HEK293 (cell line): Measurements from ENCODE around the gene IFT27.

Experiments
- CTCF ChIA-PET: fragments of 350-600 bp; formaldehyde crosslinking; extraction: SDS; loops from one replicate; lab custom pipeline; 2021; ENCODE audit warnings: antibody characterized with exemption; lab: Yijun Ruan, JAX
- POLR2A ChIA-PET: fragments of 300-600 bp; formaldehyde crosslinking; extraction: SDS; loops from one replicate; lab custom pipeline; 2020; ENCODE audit warnings: antibody characterized with exemption, inconsistent platforms; lab: Yijun Ruan, JAX
- H3K27ac ChIP-seq: fragments of 200-500 bp; sonication (Bioruptor generic); 2 replicates; pipeline ENCODE4 v1.5.1; 2014; ENCODE audit warnings: low read depth, low read length, control low read depth, inconsistent platforms; ENCODE audit errors: extremely low read depth
- H3K36me3 ChIP-seq, 2 experiments: fragments of 200-500 bp in 1 of 2; sonication (Bioruptor generic) in 1 of 2; 1 replicate in 1 of 2; 2 replicates in 1 of 2; pipeline ENCODE4 v1.5.1; 2014 to 2017; ENCODE audit warnings: inconsistent platforms in 2 of 2, low read length in 2 of 2; ENCODE audit not compliant: control insufficient read depth in 2 of 2, insufficient read depth in 1 of 2
- H3K4me1 ChIP-seq: fragments of 200-500 bp; sonication (Bioruptor generic); 2 replicates; pipeline ENCODE4 v1.5.1; 2014; ENCODE audit warnings: mild to moderate bottlenecking, low read length, inconsistent platforms; ENCODE audit not compliant: control insufficient read depth, insufficient read depth
- H3K4me3 ChIP-seq: 2 replicates; pipeline ENCODE4 v1.5.1; 2011; ENCODE audit warnings: low read depth, mild to moderate bottlenecking, control low read depth, low read length, moderate library complexity
- H3K9me3 ChIP-seq: fragments of 200-500 bp; sonication (Bioruptor generic); 2 replicates; pipeline ENCODE4 v1.5.1; 2014; ENCODE audit warnings: low read depth, low read length, inconsistent platforms; ENCODE audit not compliant: control insufficient read depth, insufficient read depth
- BCL11A ChIP-seq: fragments of 450-650 bp; formaldehyde crosslinking; IDR thresholded peaks from 2 replicates; pipeline ENCODE4 v1.5.1; 2016; ENCODE audit warnings: low read depth, missing biosample characterization, missing genetic modification characterization
- MEIS1 ChIP-seq: sonication (generic); formaldehyde crosslinking; IDR thresholded peaks from 2 replicates; pipeline ENCODE4 v1.8.1; 2022; ENCODE audit warnings: missing genetic modification reagents, mild to moderate bottlenecking, borderline replicate concordance
- OSR2 ChIP-seq: fragments of 450-650 bp; formaldehyde crosslinking; IDR thresholded peaks from 2 replicates; pipeline ENCODE4 v1.5.1; 2016; ENCODE audit warnings: missing biosample characterization, missing genetic modification characterization
- ZBTB6 ChIP-seq: fragments of 450-650 bp; formaldehyde crosslinking; IDR thresholded peaks from 2 replicates; pipeline ENCODE4 v1.5.1; 2017; ENCODE audit warnings: missing biosample characterization, missing genetic modification characterization
- ZFP3 ChIP-seq: fragments of 450-650 bp; formaldehyde crosslinking; IDR thresholded peaks from 2 replicates; pipeline ENCODE4 v1.5.1; 2016; ENCODE audit warnings: low read depth, missing biosample characterization, missing genetic modification characterization
- ZIC2 ChIP-seq: fragments of 450-650 bp; formaldehyde crosslinking; IDR thresholded peaks from 2 replicates; pipeline ENCODE4 v1.5.1; 2016; ENCODE audit warnings: missing biosample characterization, missing genetic modification characterization
- ZNF175 ChIP-seq: fragments of 450-650 bp; formaldehyde crosslinking; IDR thresholded peaks from 2 replicates; pipeline ENCODE4 v1.5.1; 2016; ENCODE audit warnings: missing biosample characterization, missing genetic modification characterization
- ZNF202 ChIP-seq: fragments of 450-650 bp; formaldehyde crosslinking; IDR thresholded peaks from 2 replicates; pipeline ENCODE4 v1.5.1; 2016; ENCODE audit warnings: missing biosample characterization, missing genetic modification characterization, borderline replicate concordance
- ZNF302 ChIP-seq: fragments of 450-650 bp; formaldehyde crosslinking; IDR thresholded peaks from 2 replicates; pipeline ENCODE4 v1.5.1; 2016; ENCODE audit warnings: missing biosample characterization, missing genetic modification characterization, low read depth
- ZNF311 ChIP-seq: fragments of 450-650 bp; formaldehyde crosslinking; IDR thresholded peaks from 2 replicates; pipeline ENCODE4 v1.5.1; 2017; ENCODE audit warnings: missing biosample characterization, missing genetic modification characterization, borderline replicate concordance
- ZNF350 ChIP-seq: fragments of 450-650 bp; formaldehyde crosslinking; IDR thresholded peaks from 2 replicates; pipeline ENCODE4 v1.5.0; 2017; ENCODE audit warnings: missing biosample characterization, mild to moderate bottlenecking, missing genetic modification characterization
- ZNF391 ChIP-seq: fragments of 450-650 bp; formaldehyde crosslinking; IDR thresholded peaks from 2 replicates; pipeline ENCODE4 v1.5.1; 2016; ENCODE audit warnings: low read depth, missing biosample characterization, missing genetic modification characterization, borderline replicate concordance
- ZNF423 ChIP-seq: fragments of 450-650 bp; formaldehyde crosslinking; IDR thresholded peaks from 2 replicates; pipeline ENCODE4 v1.5.1; 2016; ENCODE audit warnings: missing biosample characterization, missing genetic modification characterization
- ZNF48 ChIP-seq: fragments of 450-650 bp; formaldehyde crosslinking; IDR thresholded peaks from 2 replicates; pipeline ENCODE4 v1.5.1; 2016; ENCODE audit warnings: missing biosample characterization, missing genetic modification characterization
- ZNF521 ChIP-seq: fragments of 450-650 bp; formaldehyde crosslinking; IDR thresholded peaks from 2 replicates; pipeline ENCODE4 v1.5.1; 2017; ENCODE audit warnings: missing biosample characterization, mild to moderate bottlenecking, missing genetic modification characterization
- ZNF600 ChIP-seq: fragments of 450-650 bp; formaldehyde crosslinking; IDR thresholded peaks from 2 replicates; pipeline ENCODE4 v1.5.1; 2016; ENCODE audit warnings: missing biosample characterization, missing genetic modification characterization
- ZNF654 ChIP-seq: fragments of 450-650 bp; formaldehyde crosslinking; IDR thresholded peaks from 2 replicates; pipeline ENCODE4 v1.5.1; 2016; ENCODE audit warnings: low read depth, missing biosample characterization, missing genetic modification characterization
- ZNF747 ChIP-seq: fragments of 450-650 bp; formaldehyde crosslinking; IDR thresholded peaks from 2 replicates; pipeline ENCODE4 v1.5.1; 2016; ENCODE audit warnings: missing biosample characterization, missing genetic modification characterization
- ZNF785 ChIP-seq: fragments of 450-650 bp; formaldehyde crosslinking; IDR thresholded peaks from 2 replicates; pipeline ENCODE4 v1.5.1; 2016; ENCODE audit warnings: missing biosample characterization, missing genetic modification characterization
- TF ChIP-seq, protein P1 (sequence below): fragments of 450-650 bp; formaldehyde crosslinking; IDR thresholded peaks from 2 replicates; pipeline ENCODE4 v1.5.1; 2016; ENCODE audit warnings: missing biosample characterization, missing genetic modification characterization
- TF ChIP-seq, protein P2 (sequence below): fragments of 450-650 bp; formaldehyde crosslinking; IDR thresholded peaks from 2 replicates; pipeline ENCODE4 v1.5.1; 2016; ENCODE audit warnings: missing biosample characterization, missing genetic modification characterization

Gene IFT27

DNA sequence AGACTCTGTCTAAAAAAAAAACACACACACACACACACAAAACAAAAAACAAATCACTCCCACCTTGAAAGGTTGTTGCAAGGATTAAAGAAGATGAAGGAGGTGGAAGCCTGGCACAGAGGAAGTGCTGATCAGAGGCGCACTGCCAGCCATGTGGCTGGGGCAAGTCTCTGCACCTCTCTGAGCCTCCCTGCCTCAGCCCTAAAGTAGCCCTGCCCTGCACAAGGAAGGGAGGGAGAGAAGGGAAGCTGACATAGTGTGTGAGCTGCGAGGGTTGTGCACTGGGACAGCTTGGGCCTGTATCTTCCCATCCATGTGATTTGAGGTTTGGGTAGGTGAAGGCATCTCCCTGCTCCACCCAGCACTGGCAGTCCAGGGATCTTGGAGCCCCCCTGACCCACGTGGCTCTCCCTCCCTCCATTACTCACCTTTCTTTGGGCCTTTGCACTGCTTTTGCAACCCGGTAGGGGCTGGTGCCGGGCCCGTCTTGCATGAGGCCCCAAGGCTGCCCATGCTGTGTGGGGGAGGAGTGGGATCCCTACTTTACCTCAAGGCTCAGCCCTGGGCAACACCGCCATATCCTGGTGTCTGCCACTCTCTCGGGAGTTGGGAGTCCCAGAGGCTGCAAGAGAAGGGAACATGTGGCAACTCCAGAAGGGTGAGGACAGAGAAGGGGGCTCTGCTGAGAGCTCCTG lies 30.5 kb downstream of the IFT27 start:
- Histone ChIP-seq H3K9me3 (no peaks in the 10 kb centered on the region), H3K27ac (no peak overlapping the region), H3K4me1 (no peaks in the 10 kb centered on the region), H3K4me3 (no peak overlapping the region), H3K36me3 (no peaks in the 10 kb centered on the region)
- CTCF ChIA-PET = interaction anchor here (0.8 to 6.3 kb wide), 3 partner anchors 12 to 108 kb away, joined by 3 to 64 read pairs (median 5); no protein-coding TSS in a partner anchor
- TF ChIP-seq ZNF785 (no peak), ZNF48 (no peak), ZIC2 (no peak)
- POLR2A ChIA-PET = no interaction called here

DNA sequence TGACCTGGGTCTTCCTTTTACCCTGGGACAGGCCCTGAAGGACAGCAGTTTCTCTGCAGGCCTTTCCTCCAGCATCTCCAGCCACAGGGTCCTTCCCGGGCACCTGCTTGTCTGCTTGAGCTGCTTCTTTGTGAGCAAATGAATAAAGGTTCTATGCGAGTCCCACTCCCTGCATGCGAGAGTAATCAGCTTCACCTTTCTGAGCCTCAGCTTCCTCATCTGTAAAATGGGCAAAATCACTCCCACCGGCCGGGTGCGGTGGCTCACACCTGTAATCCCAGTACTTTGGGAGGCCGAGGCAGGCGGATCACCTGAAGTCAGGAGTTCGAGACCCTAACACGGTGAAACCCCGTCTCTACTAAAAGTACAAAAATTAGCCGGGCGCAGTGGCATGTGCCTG lies 31.1 kb downstream of the IFT27 start:
- H3K9me3 ChIP-seq = no peaks in the 10 kb centered on the region
- H3K4me1 ChIP-seq = no peaks in the 10 kb centered on the region
- H3K36me3 ChIP-seq = no peaks in the 10 kb centered on the region
- ChIA-PET CTCF (interaction anchor here (1.2 to 6.3 kb wide), 3 partner anchors 12 to 111 kb away, joined by 5 to 64 read pairs (median 5); no protein-coding TSS in a partner anchor), POLR2A (interaction anchor here (1.3 kb wide), 1 partner anchor 31 kb away, joined by 3 read pairs; the partner anchor contains the start of gene IFT27)
- no peak overlapping the region for H3K4me3 ChIP-seq
- no peak for TF ChIP-seq ZNF654 (tag by site-specific recombination)
- TF ChIP-seq, all 188 proteins: peak for 0
- H3K27ac ChIP-seq = no peak overlapping the region

GRCh38 chr22:36744413-36744765 lies 31.5 kb downstream of the IFT27 start:
- POLR2A ChIA-PET = interaction anchor here (1.3 kb wide), 1 partner anchor 32 kb away, joined by 3 read pairs; the partner anchor contains the start of gene IFT27
- no peak overlapping the region for H3K4me3 ChIP-seq

More at GRCh38 chr22:36744413-36744765, 31.5 kb downstream of the IFT27 start:
- Histone ChIP-seq H3K9me3 (no peaks in the 10 kb centered on the region), H3K27ac (no peak overlapping the region), H3K36me3 (no peaks in the 10 kb centered on the region), H3K4me1 (no peaks in the 10 kb centered on the region)
- CTCF ChIA-PET = interaction anchor here (0.5 to 6.3 kb wide), 4 partner anchors 13 to 112 kb away, joined by 4 to 64 read pairs (median 5); no protein-coding TSS in a partner anchor
- TF ChIP-seq BCL11A (tag by site-specific recombination) = no peak
- TF ChIP-seq, protein P1, sequence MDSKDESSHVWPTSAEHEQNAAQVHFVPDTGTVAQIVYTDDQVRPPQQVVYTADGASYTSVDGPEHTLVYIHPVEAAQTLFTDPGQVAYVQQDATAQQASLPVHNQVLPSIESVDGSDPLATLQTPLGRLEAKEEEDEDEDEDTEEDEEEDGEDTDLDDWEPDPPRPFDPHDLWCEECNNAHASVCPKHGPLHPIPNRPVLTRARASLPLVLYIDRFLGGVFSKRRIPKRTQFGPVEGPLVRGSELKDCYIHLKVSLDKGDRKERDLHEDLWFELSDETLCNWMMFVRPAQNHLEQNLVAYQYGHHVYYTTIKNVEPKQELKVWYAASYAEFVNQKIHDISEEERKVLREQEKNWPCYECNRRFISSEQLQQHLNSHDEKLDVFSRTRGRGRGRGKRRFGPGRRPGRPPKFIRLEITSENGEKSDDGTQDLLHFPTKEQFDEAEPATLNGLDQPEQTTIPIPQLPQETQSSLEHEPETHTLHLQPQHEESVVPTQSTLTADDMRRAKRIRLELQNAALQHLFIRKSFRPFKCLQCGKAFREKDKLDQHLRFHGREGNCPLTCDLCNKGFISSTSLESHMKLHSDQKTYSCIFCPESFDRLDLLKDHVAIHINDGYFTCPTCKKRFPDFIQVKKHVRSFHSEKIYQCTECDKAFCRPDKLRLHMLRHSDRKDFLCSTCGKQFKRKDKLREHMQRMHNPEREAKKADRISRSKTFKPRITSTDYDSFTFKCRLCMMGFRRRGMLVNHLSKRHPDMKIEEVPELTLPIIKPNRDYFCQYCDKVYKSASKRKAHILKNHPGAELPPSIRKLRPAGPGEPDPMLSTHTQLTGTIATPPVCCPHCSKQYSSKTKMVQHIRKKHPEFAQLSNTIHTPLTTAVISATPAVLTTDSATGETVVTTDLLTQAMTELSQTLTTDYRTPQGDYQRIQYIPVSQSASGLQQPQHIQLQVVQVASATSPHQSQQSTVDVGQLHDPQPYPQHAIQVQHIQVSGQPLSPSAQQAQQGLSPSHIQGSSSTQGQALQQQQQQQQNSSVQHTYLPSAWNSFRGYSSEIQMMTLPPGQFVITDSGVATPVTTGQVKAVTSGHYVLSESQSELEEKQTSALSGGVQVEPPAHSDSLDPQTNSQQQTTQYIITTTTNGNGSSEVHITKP (tag by site-specific recombination) = no peak
- no peak for TF ChIP-seq ZNF600
- no peak for TF ChIP-seq ZNF423 (tag by site-specific recombination)
- TF ChIP-seq ZNF654 (tag by site-specific recombination) = no peak
- no peak for TF ChIP-seq ZNF350
- no peak for TF ChIP-seq ZBTB6
- no peak for TF ChIP-seq MEIS1 (CRISPR knock-in tag)
- no peak for TF ChIP-seq ZNF391 (tag by site-specific recombination)
- TF ChIP-seq ZNF175 (tag by site-specific recombination) = no peak
- TF ChIP-seq, protein P2, sequence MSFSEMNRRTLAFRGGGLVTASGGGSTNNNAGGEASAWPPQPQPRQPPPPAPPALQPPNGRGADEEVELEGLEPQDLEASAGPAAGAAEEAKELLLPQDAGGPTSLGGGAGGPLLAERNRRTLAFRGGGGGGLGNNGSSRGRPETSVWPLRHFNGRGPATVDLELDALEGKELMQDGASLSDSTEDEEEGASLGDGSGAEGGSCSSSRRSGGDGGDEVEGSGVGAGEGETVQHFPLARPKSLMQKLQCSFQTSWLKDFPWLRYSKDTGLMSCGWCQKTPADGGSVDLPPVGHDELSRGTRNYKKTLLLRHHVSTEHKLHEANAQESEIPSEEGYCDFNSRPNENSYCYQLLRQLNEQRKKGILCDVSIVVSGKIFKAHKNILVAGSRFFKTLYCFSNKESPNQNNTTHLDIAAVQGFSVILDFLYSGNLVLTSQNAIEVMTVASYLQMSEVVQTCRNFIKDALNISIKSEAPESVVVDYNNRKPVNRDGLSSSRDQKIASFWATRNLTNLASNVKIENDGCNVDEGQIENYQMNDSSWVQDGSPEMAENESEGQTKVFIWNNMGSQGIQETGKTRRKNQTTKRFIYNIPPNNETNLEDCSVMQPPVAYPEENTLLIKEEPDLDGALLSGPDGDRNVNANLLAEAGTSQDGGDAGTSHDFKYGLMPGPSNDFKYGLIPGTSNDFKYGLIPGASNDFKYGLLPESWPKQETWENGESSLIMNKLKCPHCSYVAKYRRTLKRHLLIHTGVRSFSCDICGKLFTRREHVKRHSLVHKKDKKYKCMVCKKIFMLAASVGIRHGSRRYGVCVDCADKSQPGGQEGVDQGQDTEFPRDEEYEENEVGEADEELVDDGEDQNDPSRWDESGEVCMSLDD = no peak
- TF ChIP-seq ZNF202 (tag by site-specific recombination) = no peak
- TF ChIP-seq OSR2 (tag by site-specific recombination) = no peak
- no peak for TF ChIP-seq ZFP3 (tag by site-specific recombination)
- TF ChIP-seq ZNF521 (tag by site-specific recombination) = no peak
- TF ChIP-seq ZNF302 (tag by site-specific recombination) = no peak
- no peak for TF ChIP-seq ZNF747
- no peak for TF ChIP-seq ZNF311
